ENCODE data around the gene PHF5A.

Gene PHF5A

GRCh38 chr22:41411021-41411851 lies 57.3 kb downstream of the PHF5A start:
- DNase-seq = no peak

- no peak for DNase-seq
Measured at GRCh38 chr22:41410311-41410751, 58.2 kb downstream of the PHF5A start.

Data from T-helper 9 cell (primary cell).